Cardiac fibroblast (primary cell): ENCODE data around the gene STEAP1B.

ENCODE experiments used
- DNase-seq, 2 donors: peaks; one replicate each; pipeline versions ENCODE4 v3.0.0 to v3.0.0-alpha.2; 2010; ENCODE audit warnings: low read depth in 2 of 2
- H3K4me3 ChIP-seq, 2 donors: replicated peaks in 1 of 2; 1 replicate in 1 of 2; 2 replicates in 1 of 2; pipeline ENCODE4 v1.5.1; 2011; ENCODE audit warnings: low read depth in 2 of 2, low read length in 2 of 2, mild to moderate bottlenecking in 2 of 2, moderate library complexity in 1 of 2
- CTCF ChIP-seq: IDR thresholded peaks from one replicate; pipeline ENCODE4 v1.5.1; 2011; ENCODE audit warnings: low read depth, mild to moderate bottlenecking, low read length, inconsistent platforms

The STEAP1B gene

GRCh38 chr7:22406715-22407114 is 93.3 kb downstream of the STEAP1B start:
- no peak overlapping the region for H3K4me3 ChIP-seq
- no peak for DNase-seq
- TF ChIP-seq CTCF = no peak

GRCh38 chr7:22404421-22405023 is 95.5 kb downstream of the STEAP1B start:
- no peak for TF ChIP-seq CTCF
- no peak overlapping the region for H3K4me3 ChIP-seq
- no peak for DNase-seq

GRCh38 chr7:22403344-22403743 is 96.6 kb downstream of the STEAP1B start:
- no peak for TF ChIP-seq CTCF
- no peak for DNase-seq
- no peak overlapping the region for H3K4me3 ChIP-seq

GRCh38 chr7:22402250-22402649 is 97.7 kb downstream of the STEAP1B start:
- no peak for DNase-seq

GRCh38 chr7:22400936-22401553 is 98.9 kb downstream of the STEAP1B start:
- no peak for DNase-seq
- H3K4me3 ChIP-seq = no peak overlapping the region
- no peak for TF ChIP-seq CTCF

More at GRCh38 chr7:22402250-22402649, 97.7 kb downstream of the STEAP1B start:
- no peak for TF ChIP-seq CTCF
- no peak overlapping the region for H3K4me3 ChIP-seq

GRCh38 chr7:22400150-22400814 is 99.7 kb downstream of the STEAP1B start:
- TF ChIP-seq CTCF = no peak

More at GRCh38 chr7:22400150-22400814, 99.7 kb downstream of the STEAP1B start:
- DNase-seq = no peak
- H3K4me3 ChIP-seq = no peak overlapping the region
